ENCODE data around the gene FXR1.
"Not testable (repeated sequence)": the region's sequence is repeated elsewhere in the genome, so short reads cannot be mapped to it uniquely, and the experiment has no call there.

FXR1 gene

DNA sequence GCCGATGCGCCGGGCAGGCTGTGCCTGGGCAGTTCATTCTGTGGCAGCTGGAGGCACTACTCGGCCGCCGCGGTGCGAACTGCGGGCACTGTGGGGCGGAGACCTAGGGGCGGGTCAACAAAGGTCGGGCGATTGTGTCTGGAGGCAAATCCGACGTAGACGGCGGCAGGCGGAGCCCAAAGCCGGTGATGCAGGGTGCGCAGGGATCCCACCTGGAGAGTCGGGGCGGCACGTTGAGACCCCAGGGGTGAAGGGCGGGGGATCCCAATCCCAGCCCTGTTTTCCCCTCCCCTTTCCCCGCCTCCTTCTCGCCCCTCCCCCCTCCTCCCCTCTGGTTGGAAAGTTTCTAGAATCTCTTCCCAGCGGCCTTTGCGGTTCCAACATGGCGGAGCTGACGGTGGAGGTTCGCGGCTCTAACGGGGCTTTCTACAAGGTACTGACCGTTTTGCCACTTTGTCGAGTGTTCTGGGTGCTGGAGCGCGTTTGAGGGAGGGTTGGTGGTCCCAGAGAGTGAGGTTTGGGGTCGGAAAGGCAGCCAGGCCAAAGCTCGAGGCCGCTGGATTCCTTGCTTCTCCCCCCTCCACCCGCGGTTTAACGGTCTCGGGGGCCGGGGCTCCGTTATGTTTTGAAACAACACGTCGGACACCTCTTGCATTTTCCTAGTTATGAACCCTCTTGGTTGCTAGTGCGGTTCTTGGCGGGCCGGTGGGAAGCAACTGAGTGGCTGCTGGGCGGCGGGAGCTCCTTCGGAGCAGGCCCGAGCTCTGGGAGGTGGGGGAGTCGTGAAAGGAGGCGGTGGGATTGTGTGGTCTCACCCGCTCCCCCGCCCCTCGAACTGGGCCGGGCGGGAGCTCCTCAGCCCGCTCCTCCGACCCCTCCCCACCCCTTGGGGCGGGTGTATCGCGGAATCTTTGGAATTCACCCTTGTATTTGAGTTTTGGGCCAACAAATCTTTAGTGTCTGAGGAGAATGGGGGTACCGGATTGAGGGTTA is at the start of gene FXR1:
FXR1 (plus strand) TSS at position 367 of the 993 bp plus-strand sequence; CDS start at position 383, 16 bp downstream.
- DNase-seq = peak; percentile 85 to 88

DNA sequence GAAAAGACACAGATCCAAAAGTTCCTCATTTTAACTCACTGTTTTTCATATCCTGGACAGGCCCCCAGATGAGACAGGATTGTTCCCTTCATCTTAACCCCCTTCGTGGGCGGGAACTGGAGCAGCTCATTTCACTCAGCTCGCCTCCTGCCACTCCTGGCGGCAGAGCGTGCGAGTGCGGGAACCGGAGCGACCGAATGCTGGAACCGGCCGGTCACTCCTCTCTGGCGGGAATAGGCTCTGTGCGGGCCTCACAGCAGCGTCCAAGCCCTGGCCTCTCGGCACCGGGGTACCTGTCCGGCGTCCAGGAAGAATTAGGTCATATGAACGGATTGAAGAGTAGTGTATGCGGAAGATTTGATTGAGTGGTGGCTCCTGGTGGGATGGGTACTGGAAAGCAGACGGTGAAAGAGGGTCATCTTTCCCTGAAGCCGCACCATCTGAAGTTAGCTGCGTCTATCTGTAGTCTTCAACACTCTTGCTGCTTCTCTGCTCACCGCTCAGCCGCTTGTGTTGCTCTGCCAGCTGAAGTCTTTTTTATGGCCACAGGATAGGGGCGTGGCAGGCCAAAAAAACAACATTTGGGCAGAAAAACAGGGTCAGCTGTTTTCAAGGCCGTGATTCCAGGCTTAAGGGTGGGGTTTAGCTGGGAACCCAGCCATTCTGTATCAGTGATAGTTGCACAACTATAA is 42.3 kb upstream of the FXR1 start:
- DNase-seq = no peak

- DNase-seq = no peak
Observed at GRCh38 chr3:180871901-180872300, 40.6 kb upstream of the FXR1 start.

- DNase-seq = not testable (repeated sequence)
Observed at GRCh38 chr3:180872430-180872829, 40.0 kb upstream of the FXR1 start.

DNA sequence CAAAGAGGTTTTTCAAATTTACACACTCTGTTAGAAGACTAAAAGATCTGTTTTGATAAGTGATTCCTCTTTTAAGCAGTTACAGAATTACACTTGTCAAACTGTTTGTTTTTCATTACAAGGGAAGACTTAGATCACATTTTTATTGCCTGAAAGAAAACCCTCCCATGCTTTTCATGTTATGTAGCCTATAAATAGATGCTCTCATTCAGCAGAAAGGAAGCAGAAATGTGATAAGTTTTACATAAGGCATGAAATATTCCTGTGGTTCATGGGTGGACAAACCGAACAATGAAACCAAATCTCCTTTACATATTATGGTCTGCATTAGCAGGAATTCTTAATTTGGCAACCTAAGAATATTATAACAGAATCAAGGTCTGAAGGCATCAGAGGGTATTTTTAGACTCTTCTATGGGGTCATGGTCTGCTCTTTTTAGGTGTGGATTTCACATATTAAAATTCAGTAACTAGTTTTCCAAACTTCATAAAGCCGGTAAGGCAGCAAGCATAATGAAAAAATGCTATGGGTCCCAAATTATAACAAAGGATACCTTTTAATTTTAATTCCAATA is 37.3 kb upstream of the FXR1 start:
- no peak for DNase-seq

DNA sequence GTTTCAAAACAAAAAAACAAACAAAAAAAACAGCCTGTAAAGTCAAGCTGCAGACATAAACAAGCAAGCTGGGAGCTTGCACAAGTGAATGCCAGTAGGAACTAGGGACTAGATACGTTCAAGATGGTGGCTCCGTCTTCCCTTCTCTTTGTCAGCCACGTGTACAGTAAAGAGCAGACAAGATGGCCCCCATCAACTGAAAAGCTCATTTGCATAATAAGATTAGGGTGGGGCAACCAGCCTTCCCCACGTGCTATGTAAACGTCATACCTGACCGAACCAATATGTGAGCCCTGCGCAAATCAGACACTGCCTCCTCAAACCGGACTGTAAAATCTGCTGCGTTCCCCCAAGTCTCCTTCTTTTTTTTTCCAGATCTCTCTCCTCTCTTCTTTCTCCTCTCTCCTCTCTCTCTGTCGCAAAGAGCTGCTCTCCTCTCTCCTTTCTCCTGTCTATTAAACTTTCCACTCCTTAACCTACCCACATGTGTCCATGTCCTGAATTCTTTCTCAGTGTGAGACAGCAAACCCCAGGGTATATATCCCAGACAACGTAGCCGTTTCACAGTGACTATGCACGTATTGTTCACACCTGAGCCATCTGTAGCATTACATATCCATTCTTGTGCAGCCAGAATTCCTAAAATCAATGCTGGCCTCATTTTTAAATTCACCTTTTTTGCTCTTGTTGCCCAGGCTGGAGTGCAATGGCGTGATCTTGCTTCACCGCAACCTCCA is 31.2 kb upstream of the FXR1 start:
- no peak for DNase-seq

GRCh38 chr3:180882115-180882514 is 30.4 kb upstream of the FXR1 start:
- DNase-seq = no peak

DNA sequence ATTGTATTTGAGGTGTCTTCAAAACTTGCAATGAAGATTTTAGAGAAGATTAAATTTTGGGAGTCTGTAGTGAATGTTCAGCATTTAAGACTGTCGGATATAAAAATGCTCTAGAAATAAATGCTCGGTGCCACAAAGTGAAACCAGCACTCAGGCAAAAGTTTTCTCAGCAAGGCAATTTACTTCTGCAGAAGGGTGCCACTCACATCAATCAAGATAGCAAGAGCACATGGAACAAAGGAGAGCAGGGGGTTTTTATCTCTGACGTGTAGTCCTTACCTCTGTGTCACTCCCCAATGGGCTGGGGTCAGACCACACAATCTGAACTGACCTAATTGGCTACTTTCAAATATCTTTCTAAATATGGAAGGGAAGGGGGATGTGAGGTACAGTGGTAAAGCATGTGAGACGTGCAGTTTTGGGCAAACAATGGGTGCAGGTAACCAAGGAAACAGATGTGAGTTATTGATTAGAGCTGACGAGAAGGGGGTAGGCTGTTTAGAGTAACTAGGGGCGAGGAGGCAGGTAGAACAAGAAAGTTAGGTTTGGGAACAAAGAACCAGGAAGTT is 23.4 kb upstream of the FXR1 start:
- no peak for DNase-seq

DNA sequence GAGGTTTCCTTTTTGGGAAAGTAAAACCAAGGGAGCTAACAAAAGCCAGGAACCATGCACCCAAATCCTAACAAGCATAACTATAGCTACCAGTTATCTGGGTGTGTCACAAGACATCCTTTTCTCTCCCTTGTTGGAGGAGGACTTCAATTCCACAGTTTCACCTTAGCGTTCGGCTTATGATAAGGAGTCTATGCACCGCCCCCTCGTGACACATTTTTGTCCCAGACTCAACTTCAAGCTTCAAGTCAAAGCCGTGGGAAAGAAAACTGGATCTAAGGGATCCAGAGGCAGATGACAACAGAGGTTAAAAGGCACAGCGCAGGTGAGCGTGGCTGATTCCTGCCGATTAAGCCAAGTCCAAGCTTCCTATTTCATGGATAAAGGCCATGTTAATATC is 13.9 kb upstream of the FXR1 start:
- no peak for DNase-seq

DNA sequence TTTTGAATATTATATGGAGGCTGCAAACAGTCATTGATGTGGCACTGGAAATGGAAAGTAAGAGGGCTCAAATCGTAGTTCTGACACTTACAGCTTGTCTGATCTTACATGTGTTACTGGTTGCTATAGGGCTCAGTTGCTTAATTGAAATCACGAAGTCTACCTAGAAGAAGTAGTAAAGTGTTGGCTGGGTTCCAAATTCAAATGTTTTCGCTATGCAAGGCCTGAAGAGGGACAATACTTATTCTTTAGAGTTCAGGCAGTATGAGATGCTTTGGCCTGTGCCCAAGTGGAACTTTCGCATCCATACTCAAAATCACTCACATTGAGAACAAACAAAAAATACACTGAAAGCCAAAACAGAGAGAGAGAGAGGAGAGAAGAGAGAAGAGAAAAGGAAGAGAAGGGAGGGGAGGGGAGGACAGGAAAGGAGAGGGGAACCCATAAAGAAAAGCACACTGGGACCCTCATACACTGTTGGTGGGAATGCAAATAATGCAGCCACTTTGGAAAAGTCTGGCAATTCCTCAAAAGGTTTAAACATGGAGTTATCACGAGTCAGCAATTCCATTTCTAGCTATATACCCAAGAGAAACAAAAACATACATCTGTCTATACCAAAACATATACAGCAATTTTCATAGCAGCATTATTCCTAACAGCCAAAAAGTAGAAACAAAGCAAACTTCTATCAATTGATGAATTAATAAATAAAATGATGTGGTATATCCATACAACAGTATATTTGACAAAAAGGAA is 2.9 kb upstream of the FXR1 start:
- DNase-seq = no peak

GRCh38 chr3:180910823-180911222 is 1.6 kb upstream of the FXR1 start:
- no peak for DNase-seq

- DNase-seq = no peak
Observed at GRCh38 chr3:180911876-180912303, 580 bp upstream of the FXR1 start.

GRCh38 chr3:180913581-180914404 is 1.3 kb downstream of the FXR1 start:
- no peak for DNase-seq

DNA sequence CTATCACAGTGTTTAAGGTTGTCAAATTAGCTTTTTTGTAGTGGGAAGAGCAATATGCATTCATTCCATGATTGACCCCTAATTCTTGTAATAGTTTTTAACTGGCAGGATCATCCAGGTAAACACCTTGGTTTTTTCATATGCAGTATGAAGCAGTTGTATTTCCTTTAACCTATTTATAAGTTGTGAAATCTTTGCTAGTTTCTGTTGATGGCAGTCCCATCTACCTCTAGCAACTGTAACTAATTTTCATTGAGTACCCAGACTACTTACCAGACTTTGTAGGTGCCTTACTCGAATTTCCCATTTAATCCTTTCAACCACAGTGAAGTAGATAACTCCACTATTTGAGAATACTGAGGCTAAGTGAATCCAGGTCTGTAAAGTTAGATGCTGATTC is 6.1 kb downstream of the FXR1 start:
- no peak for DNase-seq

GRCh38 chr3:180922242-180922641 is 9.8 kb downstream of the FXR1 start:
- DNase-seq = no peak

DNA sequence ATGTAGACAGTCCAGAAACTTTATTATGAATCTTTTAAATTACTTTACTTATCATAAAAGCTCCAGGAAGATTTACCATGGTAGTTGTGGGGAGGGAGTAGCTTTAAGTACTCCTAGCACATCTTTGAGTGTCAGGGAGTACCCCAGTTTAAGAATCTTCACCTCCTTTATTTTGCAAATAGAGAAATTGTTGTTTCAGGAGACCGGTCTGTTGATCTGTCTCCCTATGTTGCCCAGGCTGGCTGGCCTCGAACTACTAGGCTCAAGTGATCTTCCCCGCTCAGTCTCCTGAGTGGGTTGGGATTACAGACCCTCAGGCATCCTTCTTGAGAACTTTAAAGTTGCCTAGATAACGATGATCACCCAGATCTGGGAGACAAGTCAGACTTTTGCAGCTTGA is 11.1 kb downstream of the FXR1 start:
- DNase-seq = no peak

- DNase-seq = no peak
Observed at GRCh38 chr3:180926526-180926925, 14.1 kb downstream of the FXR1 start.

DNA sequence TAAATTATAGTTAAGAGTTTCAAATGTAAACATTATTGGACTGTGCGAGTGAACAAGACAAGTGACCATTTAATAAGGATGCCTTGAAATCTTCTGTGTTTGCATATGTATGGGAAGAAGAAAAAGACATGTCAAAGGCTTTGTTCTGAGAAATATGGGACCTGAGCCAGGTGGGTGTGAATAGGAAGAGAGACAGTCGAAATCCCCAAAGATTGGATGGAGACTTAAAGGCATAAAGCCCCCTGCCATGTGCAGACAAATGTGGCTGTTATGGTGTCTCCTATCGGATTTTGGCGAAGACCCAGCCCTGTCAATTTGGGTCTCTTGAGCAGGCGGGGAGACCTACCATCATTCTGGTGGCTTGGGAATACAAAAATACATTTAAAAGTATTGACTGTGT is 16.9 kb downstream of the FXR1 start:
- DNase-seq = no peak

GRCh38 chr3:180930526-180930925 is 18.1 kb downstream of the FXR1 start:
- no peak for DNase-seq

- DNase-seq = no peak
Observed at GRCh38 chr3:180932819-180933218, 20.3 kb downstream of the FXR1 start.

DNA sequence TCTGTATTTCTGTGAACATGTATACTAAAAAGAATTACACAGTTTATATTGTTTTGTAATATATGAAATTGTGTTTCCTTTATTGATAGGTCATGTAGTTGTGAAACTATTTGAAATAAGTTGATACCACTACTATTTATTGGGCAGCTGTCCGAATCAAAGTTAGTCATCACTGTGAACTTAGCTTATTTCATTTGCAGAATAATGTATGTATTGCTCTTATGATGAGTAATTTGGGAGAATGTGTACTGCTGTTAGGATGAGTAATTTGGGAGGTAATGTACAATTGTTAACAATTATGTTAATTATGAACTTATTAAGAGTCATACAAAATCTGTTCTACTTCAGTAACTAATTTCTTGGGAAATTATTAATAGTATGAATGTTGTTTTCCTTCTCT is 22.2 kb downstream of the FXR1 start:
- no peak for DNase-seq
